Activated CD8-positive, alpha-beta memory T cell treated with anti-CD3 and anti-CD28 coated beads for 36 hours (primary cell): ENCODE results near the gene KATNAL2. TPM values are rescaled to one million over a fixed set of nuclear protein-coding genes. Genes with fewer than 3 reads are reported as not detected.
"Not testable (repeated sequence)": the region's sequence is repeated elsewhere in the genome, so short reads cannot be mapped to it uniquely, and the experiment has no call there.

ENCODE experiments used
- CTCF ChIA-PET: fragments of 350-600 bp; sonication (Branson Sonifier 250); formaldehyde crosslinking; loops from one replicate; lab custom pipeline; 2021; ENCODE audit warnings: antibody characterized with exemption; lab: Charles Lee
- POLR2A ChIA-PET: fragments of 350-600 bp; sonication (Branson Sonifier 250); formaldehyde crosslinking; loops from one replicate; lab custom pipeline; 2021; ENCODE audit warnings: antibody characterized with exemption; lab: Charles Lee
- total RNA-seq, 2 experiments: library from RNA; stranded (reverse); gene quantifications; one replicate each; pipeline ENCODE4 v1.2.3, GENCODE V29; 2021

The KATNAL2 gene
- total RNA-seq, 2 experiments from 2014 or later, result 0.32 to 0.82 TPM

GRCh38 chr18:46920067-46920466, 2.7 kb downstream of the KATNAL2 start:
- CTCF ChIA-PET, result no interaction called here
- POLR2A ChIA-PET, result interaction anchor here (0.7 kb wide), 1 partner anchor 731 kb away, joined by 3 read pairs; no protein-coding TSS in a partner anchor

- ChIA-PET POLR2A (no interaction called here), CTCF (no interaction called here)
Measured at GRCh38 chr18:46920653-46921052, 3.3 kb downstream of the KATNAL2 start.

GRCh38 chr18:46939337-46939963, 22.0 kb downstream of the KATNAL2 start:
- CTCF ChIA-PET, result no interaction called here

GRCh38 chr18:46939998-46940571, 22.7 kb downstream of the KATNAL2 start:
- CTCF ChIA-PET, result no interaction called here

More at GRCh38 chr18:46939337-46939963, 22.0 kb downstream of the KATNAL2 start:
- POLR2A ChIA-PET, result no interaction called here

GRCh38 chr18:46942646-46943045, 25.2 kb downstream of the KATNAL2 start:
- POLR2A ChIA-PET, result no interaction called here
- CTCF ChIA-PET, result no interaction called here

More at GRCh38 chr18:46939998-46940571, 22.7 kb downstream of the KATNAL2 start:
- POLR2A ChIA-PET, result no interaction called here

GRCh38 chr18:46946656-46947282, 29.4 kb downstream of the KATNAL2 start:
- ChIA-PET CTCF (no interaction called here), POLR2A (interaction anchor here (0.5 kb wide), 1 partner anchor 10 kb away, joined by 6 read pairs; no protein-coding TSS in a partner anchor)

GRCh38 chr18:46950064-46950656, 32.8 kb downstream of the KATNAL2 start:
- POLR2A ChIA-PET, result no interaction called here
- CTCF ChIA-PET, result interaction anchor here (1.0 kb wide), 1 partner anchor 9 kb away, joined by 3 read pairs; no protein-coding TSS in a partner anchor

- CTCF ChIA-PET, result no interaction called here
- POLR2A ChIA-PET, result no interaction called here
Measured at GRCh38 chr18:46953195-46953594, 35.8 kb downstream of the KATNAL2 start.

- POLR2A ChIA-PET, result no interaction called here
- CTCF ChIA-PET, result no interaction called here
Measured at GRCh38 chr18:46958209-46958608, 40.8 kb downstream of the KATNAL2 start.

GRCh38 chr18:46963656-46964578, 46.5 kb downstream of the KATNAL2 start:
- CTCF ChIA-PET, POLR2A ChIA-PET: not testable (repeated sequence)

- CTCF ChIA-PET, POLR2A ChIA-PET: not testable (repeated sequence)
Measured at GRCh38 chr18:46964579-46965293, 47.3 kb downstream of the KATNAL2 start.

- POLR2A ChIA-PET, CTCF ChIA-PET: not testable (repeated sequence)
Measured at GRCh38 chr18:46966266-46966665, 48.9 kb downstream of the KATNAL2 start.

- CTCF ChIA-PET, result not testable (repeated sequence)
Measured at GRCh38 chr18:46969551-46969950, 52.1 kb downstream of the KATNAL2 start.

GRCh38 chr18:47019870-47020269, 102.5 kb downstream of the KATNAL2 start:
- CTCF ChIA-PET, POLR2A ChIA-PET: not testable (repeated sequence)

More at GRCh38 chr18:46969551-46969950, 52.1 kb downstream of the KATNAL2 start:
- POLR2A ChIA-PET, result not testable (repeated sequence)

- CTCF ChIA-PET, POLR2A ChIA-PET: not testable (repeated sequence)
Measured at GRCh38 chr18:47020757-47021156, 103.4 kb downstream of the KATNAL2 start.

- CTCF ChIA-PET, POLR2A ChIA-PET: not testable (repeated sequence)
Measured at GRCh38 chr18:47022821-47023220, 105.4 kb downstream of the KATNAL2 start.

GRCh38 chr18:47023769-47024465, 106.5 kb downstream of the KATNAL2 start:
- CTCF ChIA-PET, POLR2A ChIA-PET: not testable (repeated sequence)
